IMR-90 (cell line): Measurements from ENCODE around the gene PPWD1. TPM values are rescaled to one million over a fixed set of nuclear protein-coding genes. Genes with fewer than 3 reads are reported as not detected.

Experiments used
- ATAC-seq: fragments of 200-7000 bp; cut with Tn5 transposase; 2 replicates; pipeline ENCODE4 v1.9.1; 2020; ENCODE audit warnings: low read depth, mild to moderate bottlenecking, moderate library complexity
- BruUV-seq: library from RNA; stranded (reverse); fragments of 400-500 nt; replicated peaks from 2 replicates; lab custom pipeline; 2021; lab: Mats Ljungman, UMichigan
- CTCF ChIA-PET: fragments of 300-600 bp; formaldehyde crosslinking; extraction: SDS; loops from one replicate; lab custom pipeline; 2021; ENCODE audit warnings: antibody characterized with exemption; lab: Yijun Ruan, JAX
- POLR2A ChIA-PET: fragments of 300-600 bp; sonication (Branson Sonifier 250); formaldehyde crosslinking; loops from one replicate; lab custom pipeline; 2022; ENCODE audit warnings: antibody characterized with exemption; ENCODE audit not compliant: unreplicated experiment; lab: Charles Lee
- DNase-seq: peaks from one replicate; pipeline ENCODE4 v3.0.0; 2013
- H2AFZ ChIP-seq: replicated peaks from 2 replicates; pipeline ENCODE3; 2013; ENCODE audit warnings: low read length, mild to moderate bottlenecking; ENCODE audit not compliant: poor library complexity
- H2AK5ac ChIP-seq: 2 replicates; pipeline ENCODE4 v1.6.1; 2013; ENCODE audit warnings: low read depth, low read length, inconsistent platforms
- H2AK9ac ChIP-seq: replicated peaks from 2 replicates; pipeline ENCODE3; 2013; ENCODE audit warnings: mild to moderate bottlenecking, low read depth, low read length, moderate library complexity; ENCODE audit not compliant: poor library complexity
- H2BK120ac ChIP-seq: 2 replicates; pipeline ENCODE4 v1.6.1; 2013; ENCODE audit warnings: low read depth, low read length, inconsistent platforms
- H2BK15ac ChIP-seq: 3 replicates; pipeline ENCODE4 v1.6.1; 2013; ENCODE audit warnings: low read depth, low read length, inconsistent platforms
- H2BK20ac ChIP-seq: 2 replicates; pipeline ENCODE4 v1.6.1; 2013; ENCODE audit warnings: low read depth, mild to moderate bottlenecking, inconsistent platforms, low read length, moderate library complexity
- H2BK5ac ChIP-seq: 2 replicates; pipeline ENCODE4 v1.6.1; 2013; ENCODE audit warnings: mild to moderate bottlenecking, low read depth, low read length, inconsistent platforms; ENCODE audit not compliant: poor library complexity, severe bottlenecking
- H3K14ac ChIP-seq: replicated peaks from 2 replicates; pipeline ENCODE4 v1.6.1; 2013; ENCODE audit warnings: low read depth, low read length, inconsistent platforms
- H3K18ac ChIP-seq: 2 replicates; pipeline ENCODE4 v1.6.1; 2013; ENCODE audit warnings: low read depth, low read length, control low read depth
- H3K23ac ChIP-seq: 2 replicates; pipeline ENCODE4 v1.6.1; 2013; ENCODE audit warnings: low read depth, low read length, inconsistent platforms
- H3K27ac ChIP-seq: 2 replicates; pipeline ENCODE4 v1.5.1; 2013; ENCODE audit warnings: mild to moderate bottlenecking, control low read depth, low read length; ENCODE audit not compliant: insufficient read depth
- H3K27me3 ChIP-seq: 2 replicates; pipeline ENCODE4 v1.6.1; 2013; ENCODE audit warnings: low read length; ENCODE audit not compliant: control insufficient read depth, insufficient read depth
- H3K36me3 ChIP-seq: 2 replicates; pipeline ENCODE4 v1.6.1; 2013; ENCODE audit warnings: low read length, mixed read lengths; ENCODE audit not compliant: control insufficient read depth, insufficient read depth
- H3K4ac ChIP-seq: 2 replicates; pipeline ENCODE4 v1.6.1; 2013; ENCODE audit warnings: low read depth, low read length, inconsistent platforms
- H3K4me1 ChIP-seq: 2 replicates; pipeline ENCODE4 v1.6.1; 2013; ENCODE audit warnings: low read length, mixed read lengths; ENCODE audit not compliant: control insufficient read depth, insufficient read depth
- H3K4me2 ChIP-seq: 2 replicates; pipeline ENCODE4 v1.6.1; 2013; ENCODE audit warnings: low read depth, mild to moderate bottlenecking, control low read depth, low read length, moderate library complexity
- H3K4me3 ChIP-seq: 2 replicates; pipeline ENCODE4 v1.5.1; 2013; ENCODE audit warnings: low read depth, mild to moderate bottlenecking, control low read depth, low read length, moderate library complexity; ENCODE audit not compliant: insufficient read depth
- H3K56ac ChIP-seq: 2 replicates; pipeline ENCODE4 v1.6.1; 2013; ENCODE audit warnings: low read length, inconsistent platforms; ENCODE audit not compliant: insufficient read depth; ENCODE audit errors: extremely low read depth
- H3K79me1 ChIP-seq, 2 experiments: 2 replicates each; pipeline ENCODE4 v1.6.1; 2013; ENCODE audit warnings: low read length in 2 of 2, inconsistent platforms in 1 of 2, low read depth in 1 of 2
- H3K9ac ChIP-seq: 2 replicates; pipeline ENCODE4 v1.6.1; 2013; ENCODE audit warnings: low read depth, low read length, control low read depth
- H3K9me1 ChIP-seq: 2 replicates; pipeline ENCODE4 v1.6.1; 2013; ENCODE audit warnings: low read length, inconsistent platforms; ENCODE audit not compliant: insufficient read depth
- H3K9me3 ChIP-seq: 2 replicates; pipeline ENCODE4 v1.6.1; 2013; ENCODE audit warnings: low read length; ENCODE audit not compliant: control insufficient read depth, insufficient read depth
- H4K20me1 ChIP-seq: 2 replicates; pipeline ENCODE4 v1.6.1; 2013; ENCODE audit warnings: low read length, inconsistent platforms; ENCODE audit not compliant: insufficient read depth
- H4K5ac ChIP-seq: 2 replicates; pipeline ENCODE4 v1.6.1; 2013; ENCODE audit warnings: mild to moderate bottlenecking, low read depth, low read length, control low read depth
- H4K8ac ChIP-seq, 2 experiments: 2 replicates each; pipeline ENCODE4 v1.6.1; 2013; ENCODE audit warnings: low read depth in 2 of 2, low read length in 2 of 2, control low read depth in 1 of 2, inconsistent platforms in 1 of 2
- H4K91ac ChIP-seq: 2 replicates; pipeline ENCODE4 v1.6.1; 2013; ENCODE audit warnings: low read depth, low read length, inconsistent platforms; ENCODE audit not compliant: insufficient read depth
- CEBPB ChIP-seq: IDR thresholded peaks from 2 replicates; pipeline ENCODE4 v1.6.1; 2012; ENCODE audit warnings: low read depth, low read length, improper control_type of control experiment
- FOS ChIP-seq: fragments of 150-350 bp; IDR thresholded peaks from 2 replicates; pipeline ENCODE4 v1.6.1; 2016; ENCODE audit warnings: low read depth, low read length
- MAFK ChIP-seq: IDR thresholded peaks from 2 replicates; pipeline ENCODE4 v1.6.1; 2012; ENCODE audit warnings: low read depth, low read length, improper control_type of control experiment
- MAZ ChIP-seq: IDR thresholded peaks from 2 replicates; pipeline ENCODE4 v1.6.1; 2012; ENCODE audit warnings: low read depth, mild to moderate bottlenecking, low read length, improper control_type of control experiment, moderate library complexity, borderline replicate concordance
- NFE2L2 ChIP-seq: fragments of 150-350 bp; IDR thresholded peaks from 2 replicates; pipeline ENCODE4 v1.6.1; 2016; ENCODE audit warnings: low read depth, mild to moderate bottlenecking, low read length
- RAD21 ChIP-seq: IDR thresholded peaks from 2 replicates; pipeline ENCODE4 v1.6.1; 2012; ENCODE audit warnings: low read length, improper control_type of control experiment
- RCOR1 ChIP-seq: IDR thresholded peaks from 2 replicates; pipeline ENCODE4 v1.6.1; 2012; ENCODE audit warnings: mild to moderate bottlenecking, low read length, improper control_type of control experiment; ENCODE audit not compliant: insufficient replicate concordance
- RFX5 ChIP-seq: IDR thresholded peaks from 2 replicates; pipeline ENCODE4 v1.8.0; 2012; ENCODE audit warnings: low read depth, mild to moderate bottlenecking, low read length, moderate library complexity
- SMC3 ChIP-seq: fragments of 150-350 bp; IDR thresholded peaks from 2 replicates; pipeline ENCODE4 v1.6.1; 2016; ENCODE audit warnings: low read depth, mild to moderate bottlenecking, antibody characterized with exemption, low read length, moderate library complexity
- WGBS, 2 experiments: methylation state at CpG; one replicate each; pipeline versions ENCODE4 v1.1.5 to v1.1.7; 2013; ENCODE audit warnings: missing lambda C conversion rate in 2 of 2; ENCODE audit not compliant: insufficient read length in 1 of 2; ENCODE audit errors: extremely low coverage in 2 of 2; 5-methylcytosine and 5-hydroxymethylcytosine counted together
- dilution Hi-C: fragments of 300-500 bp; cut with HindIII; formaldehyde crosslinking; loops from one replicate; pipeline ENCODE4 v1.14.3; 2018; ENCODE audit warnings: low sequenced_read_pairs; ENCODE audit not compliant: unreplicated experiment
- in situ Hi-C: fragments of 300-500 bp; cut with MboI; formaldehyde crosslinking; loops from 3 replicates; pipeline ENCODE4 v1.14.3; 2019; ENCODE audit warnings: low sequenced_read_pairs, inconsistent platforms, mixed read lengths
- intact Hi-C: fragments of 100-400 bp; cut with micrococcal nuclease; formaldehyde crosslinking; loops from 2 replicates; pipeline ENCODE4 v1.10.0; 2022
- polyA plus RNA-seq, 3 experiments: library from polyadenylated mRNA; depleted of rRNA; stranded (reverse); fragments of >200 nt; gene quantifications; 2 replicates each; pipeline ENCODE4 v1.2.3, GENCODE V29; 2012; ENCODE audit warnings: low replicate concordance in 1 of 3
- total RNA-seq: library from RNA; depleted of rRNA; stranded (reverse); fragments of >200 nt; gene quantifications from 2 replicates; pipeline ENCODE4 v1.2.3, GENCODE V29; 2012
- TF ChIP-seq, protein P1 (sequence below): conservative IDR thresholded peaks from 2 replicates; pipeline ENCODE4 v1.5.1; 2012; ENCODE audit warnings: mild to moderate bottlenecking, low read depth, low read length, improper control_type of control experiment
- TF ChIP-seq, protein P2 (sequence below): fragments of 150-350 bp; IDR thresholded peaks from 2 replicates; pipeline ENCODE4 v1.6.1; 2017; ENCODE audit warnings: mild to moderate bottlenecking, antibody characterized with exemption, low read length, low read depth
- TF ChIP-seq, protein P3 (sequence below): fragments of 150-350 bp; IDR thresholded peaks from 2 replicates; pipeline ENCODE4 v1.6.1; 2016; ENCODE audit warnings: low read depth, mild to moderate bottlenecking, low read length, moderate library complexity, borderline replicate concordance

PPWD1 gene
- total and polyA plus RNA-seq, 2 of the 4 experiments (the other 2 are of a cell fraction): 12.5 to 17.9 TPM

DNA sequence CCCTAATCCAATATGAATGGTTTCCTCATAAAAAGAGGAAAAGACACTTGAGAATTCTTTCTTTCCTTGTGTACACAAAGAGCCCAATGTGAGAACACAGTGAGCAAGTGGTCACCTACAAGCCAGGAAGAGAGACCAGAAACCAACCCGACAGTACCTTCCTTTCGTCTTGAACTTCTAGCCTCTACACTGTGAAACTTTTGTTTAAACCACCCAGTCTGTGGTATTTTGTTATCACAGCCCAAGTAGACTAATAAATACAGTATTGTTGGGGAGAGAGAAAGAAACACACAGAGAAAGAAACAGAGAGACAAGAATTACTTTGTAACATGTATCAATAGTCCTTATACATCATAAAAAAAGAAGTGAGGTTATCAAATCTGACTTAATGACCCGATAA, 37.4 kb upstream of the PPWD1 start:
- Histone ChIP-seq H3K79me1 (no peaks in the 10 kb centered on the region), H3K9me3 (no peaks in the 10 kb centered on the region), H3K9me1 (no peaks in the 10 kb centered on the region), H4K91ac (no peak overlapping the region), H2BK15ac (no peak overlapping the region), H3K14ac (no peak overlapping the region), H3K4me3 (no peak overlapping the region), H2AK5ac (no peak overlapping the region), H3K36me3 (no peaks in the 10 kb centered on the region), H2BK20ac (no peak overlapping the region), H2BK5ac (no peak overlapping the region), H4K5ac (no peak overlapping the region), H3K4ac (no peak overlapping the region), H3K27ac (no peak overlapping the region), H4K8ac (no peak overlapping the region), H4K20me1 (no peaks in the 10 kb centered on the region), H3K27me3 (no peaks in the 10 kb centered on the region), H3K4me1 (no peaks in the 10 kb centered on the region), H3K18ac (no peak overlapping the region), H3K9ac (no peak overlapping the region), H3K23ac (no peak overlapping the region), H2AK9ac (no peak overlapping the region), H3K4me2 (no peak overlapping the region), H2AFZ (no peak overlapping the region), H2BK120ac (no peak overlapping the region), H3K56ac (no peak overlapping the region)
- no peak for DNase-seq
- BruUV-seq: no TSS peak
- in situ Hi-C loops (no loop called here), intact Hi-C loops (no loop called here), dilution Hi-C loops (no loop called here)
- POLR2A ChIA-PET: no interaction called here
- no peak for ATAC-seq
- TF ChIP-seq NFE2L2: no peak
- TF ChIP-seq, protein P1, sequence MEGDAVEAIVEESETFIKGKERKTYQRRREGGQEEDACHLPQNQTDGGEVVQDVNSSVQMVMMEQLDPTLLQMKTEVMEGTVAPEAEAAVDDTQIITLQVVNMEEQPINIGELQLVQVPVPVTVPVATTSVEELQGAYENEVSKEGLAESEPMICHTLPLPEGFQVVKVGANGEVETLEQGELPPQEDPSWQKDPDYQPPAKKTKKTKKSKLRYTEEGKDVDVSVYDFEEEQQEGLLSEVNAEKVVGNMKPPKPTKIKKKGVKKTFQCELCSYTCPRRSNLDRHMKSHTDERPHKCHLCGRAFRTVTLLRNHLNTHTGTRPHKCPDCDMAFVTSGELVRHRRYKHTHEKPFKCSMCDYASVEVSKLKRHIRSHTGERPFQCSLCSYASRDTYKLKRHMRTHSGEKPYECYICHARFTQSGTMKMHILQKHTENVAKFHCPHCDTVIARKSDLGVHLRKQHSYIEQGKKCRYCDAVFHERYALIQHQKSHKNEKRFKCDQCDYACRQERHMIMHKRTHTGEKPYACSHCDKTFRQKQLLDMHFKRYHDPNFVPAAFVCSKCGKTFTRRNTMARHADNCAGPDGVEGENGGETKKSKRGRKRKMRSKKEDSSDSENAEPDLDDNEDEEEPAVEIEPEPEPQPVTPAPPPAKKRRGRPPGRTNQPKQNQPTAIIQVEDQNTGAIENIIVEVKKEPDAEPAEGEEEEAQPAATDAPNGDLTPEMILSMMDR: no peak
- TF ChIP-seq RAD21: no peak
- no peak for TF ChIP-seq RFX5
- TF ChIP-seq, protein P2, sequence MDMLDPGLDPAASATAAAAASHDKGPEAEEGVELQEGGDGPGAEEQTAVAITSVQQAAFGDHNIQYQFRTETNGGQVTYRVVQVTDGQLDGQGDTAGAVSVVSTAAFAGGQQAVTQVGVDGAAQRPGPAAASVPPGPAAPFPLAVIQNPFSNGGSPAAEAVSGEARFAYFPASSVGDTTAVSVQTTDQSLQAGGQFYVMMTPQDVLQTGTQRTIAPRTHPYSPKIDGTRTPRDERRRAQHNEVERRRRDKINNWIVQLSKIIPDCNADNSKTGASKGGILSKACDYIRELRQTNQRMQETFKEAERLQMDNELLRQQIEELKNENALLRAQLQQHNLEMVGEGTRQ: no peak
- no peak for TF ChIP-seq SMC3
- TF ChIP-seq RCOR1: no peak
- TF ChIP-seq CEBPB: no peak
- TF ChIP-seq MAFK: no peak
- TF ChIP-seq FOS: no peak
- no peak for TF ChIP-seq MAZ
- TF ChIP-seq, protein P3, sequence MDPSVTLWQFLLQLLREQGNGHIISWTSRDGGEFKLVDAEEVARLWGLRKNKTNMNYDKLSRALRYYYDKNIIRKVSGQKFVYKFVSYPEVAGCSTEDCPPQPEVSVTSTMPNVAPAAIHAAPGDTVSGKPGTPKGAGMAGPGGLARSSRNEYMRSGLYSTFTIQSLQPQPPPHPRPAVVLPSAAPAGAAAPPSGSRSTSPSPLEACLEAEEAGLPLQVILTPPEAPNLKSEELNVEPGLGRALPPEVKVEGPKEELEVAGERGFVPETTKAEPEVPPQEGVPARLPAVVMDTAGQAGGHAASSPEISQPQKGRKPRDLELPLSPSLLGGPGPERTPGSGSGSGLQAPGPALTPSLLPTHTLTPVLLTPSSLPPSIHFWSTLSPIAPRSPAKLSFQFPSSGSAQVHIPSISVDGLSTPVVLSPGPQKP: no peak
- CTCF ChIA-PET: no interaction called here
- WGBS, 2 experiments: no CpG with 5 or more reads among the region's 3 CpGs
